Lower leg skin (tissue), 3 donors: ENCODE data around the gene CCL17.

Experiments
- CTCF ChIP-seq, 3 donors: fragments of 450-650 bp; IDR thresholded peaks; one replicate each; pipeline ENCODE4 v1.5.1; 2016; ENCODE audit warnings: antibody characterized with exemption in 3 of 3, mild to moderate bottlenecking in 3 of 3, moderate library complexity in 2 of 3
- POLR2A ChIP-seq, 2 donors: fragments of 450-650 bp; IDR thresholded peaks; one replicate each; pipeline ENCODE4 v1.6.1; 2016 to 2017; ENCODE audit warnings: antibody characterized with exemption in 2 of 2, mild to moderate bottlenecking in 1 of 2, moderate library complexity in 1 of 2

GRCh38 chr16:57411362-57411976 lies 6.9 kb downstream of the CCL17 start:
- no peak for TF ChIP-seq CTCF (IDR thresholded peaks at IDR 0.05)
- TF ChIP-seq POLR2A (IDR thresholded peaks at IDR 0.05): no peak
